ENCODE measurements around the gene QKI. TPM values are rescaled to one million over a fixed set of nuclear protein-coding genes. Genes with fewer than 3 reads are reported as not detected.

The QKI gene
- total and polyA plus RNA-seq, 2 donors (not counting 3 experiments of a cell fraction or from before 2014, with no cell fraction given): 178 to 232 TPM

GRCh38 chr6:163401039-163401885 is 13.3 kb upstream of the QKI start:
- Histone ChIP-seq H3K9me1 (replicated peaks; ENCODE audit: control insufficient read depth, extremely low read depth, insufficient read depth, low read length) (no peaks in the 10 kb centered on the region), H3K36me3 (ENCODE audit: control insufficient read depth in 2 of 2, extremely low read depth in 1 of 2, insufficient read depth in 2 of 2, low read length in 2 of 2) (no peaks in the 10 kb centered on the region), H3K4me1 (ENCODE audit: control insufficient read depth, extremely low read depth, insufficient read depth, low read length) (peaks cover 25% of the 10 kb centered on the region), H3K27me3 (ENCODE audit: control insufficient read depth in 2 of 2, insufficient read depth in 2 of 2, low read length in 2 of 2) (no peaks in the 10 kb centered on the region), H4K20me1 (replicated peaks; ENCODE audit: control insufficient read depth, extremely low read depth, insufficient read depth, low read length) (no peaks in the 10 kb centered on the region), H3K27ac (ENCODE audit: insufficient read depth, low read depth, low read length) (no peak overlapping the region), H3K9me3 (replicated peaks; ENCODE audit: control insufficient read depth, insufficient read depth, low read length) (no peaks in the 10 kb centered on the region), H3K4me3 (replicated peaks in 1 of 3; ENCODE audit: insufficient read depth in 1 of 3, low read depth in 1 of 3, low read length in 3 of 3) (no peak overlapping the region), H3K4me2 (ENCODE audit: insufficient read depth, low read length) (no peak overlapping the region), H3K79me2 (ENCODE audit: control insufficient read depth, insufficient read depth, low read length) (no peaks in the 10 kb centered on the region), H2AFZ (ENCODE audit: low read depth, low read length) (no peak overlapping the region), H3K9ac (replicated peaks; ENCODE audit: extremely low read depth, insufficient read depth, low read length) (no peak overlapping the region)
- ChIA-PET POLR2A (no interaction called here), CTCF (interaction anchor here (0.6 to 1.1 kb wide), 3 partner anchors 11 to 46 kb away, joined by 3 read pairs; no protein-coding TSS in a partner anchor)
- intact Hi-C loops (cut with micrococcal nuclease): no loop called here
- DNase-seq (ENCODE audit: low read depth, low spot score): no peak
- dilution Hi-C loops (cut with MboI; ENCODE audit: extremely low pct_ligation_motif_present, low sequenced_read_pairs): no loop called here
- TF ChIP-seq MAX (IDR thresholded peaks at IDR 0.05; ENCODE audit: insufficient read depth, insufficient read length) (no peak), CTCF (IDR thresholded peaks at IDR 0.05; ENCODE audit: extremely low read depth in 1 of 2, insufficient read depth in 1 of 2, low read depth in 1 of 2, low read length in 2 of 2) (no peak), MYC (IDR thresholded peaks at IDR 0.05; ENCODE audit: low read depth, low read length) (no peak)
- no TSS peak for BruUV-seq (replicated peaks)
- FAIRE-seq: no peak

GRCh38 chr6:163402616-163403015 is 11.9 kb upstream of the QKI start:
- H3K4me2 ChIP-seq (ENCODE audit: insufficient read depth, low read length): no peak overlapping the region
- H3K4me3 ChIP-seq (replicated peaks in 1 of 3; ENCODE audit: insufficient read depth in 1 of 3, low read depth in 1 of 3, low read length in 3 of 3): no peak overlapping the region
- TF ChIP-seq MYC (IDR thresholded peaks at IDR 0.05; ENCODE audit: low read depth, low read length) (no peak), POLR2AphosphoS5 (IDR thresholded peaks at IDR 0.05; ENCODE audit: insufficient read depth, low read depth, low read length) (no peak), POLR2A (IDR thresholded peaks at IDR 0.05; ENCODE audit: low read depth, low read length) (no peak), EZH2 (IDR thresholded peaks at IDR 0.05; ENCODE audit: borderline replicate concordance, low read depth, low read length, severe bottlenecking) (no peak), GATA2 (IDR thresholded peaks at IDR 0.05; ENCODE audit: insufficient read depth, insufficient read length, low read depth, low read length) (no peak), CTCF (IDR thresholded peaks at IDR 0.05; ENCODE audit: extremely low read depth in 1 of 2, insufficient read depth in 1 of 2, low read depth in 1 of 2, low read length in 2 of 2) (no peak), MAX (IDR thresholded peaks at IDR 0.05; ENCODE audit: insufficient read depth, insufficient read length) (no peak), JUN (IDR thresholded peaks at IDR 0.05; ENCODE audit: borderline replicate concordance, insufficient read depth, insufficient read length, low read depth) (no peak), FOS (IDR thresholded peaks at IDR 0.05; ENCODE audit: borderline replicate concordance, insufficient read depth, low read length) (no peak)
- H3K9me3 ChIP-seq (replicated peaks; ENCODE audit: control insufficient read depth, insufficient read depth, low read length): no peaks in the 10 kb centered on the region
- BruUV-seq (replicated peaks): no TSS peak
- no peak overlapping the region for H3K27ac ChIP-seq (ENCODE audit: insufficient read depth, low read depth, low read length)
- no peak for FAIRE-seq
- H3K36me3 ChIP-seq (ENCODE audit: control insufficient read depth in 2 of 2, extremely low read depth in 1 of 2, insufficient read depth in 2 of 2, low read length in 2 of 2): no peaks in the 10 kb centered on the region
- no peaks in the 10 kb centered on the region for H3K27me3 ChIP-seq (ENCODE audit: control insufficient read depth in 2 of 2, insufficient read depth in 2 of 2, low read length in 2 of 2)
- H3K79me2 ChIP-seq (ENCODE audit: control insufficient read depth, insufficient read depth, low read length): no peaks in the 10 kb centered on the region
- intact Hi-C loops (cut with micrococcal nuclease): no loop called here
- ChIA-PET POLR2A (no interaction called here), CTCF (interaction anchor here (1.0 to 1.1 kb wide), 2 partner anchors 10 kb away, joined by 3 read pairs; no protein-coding TSS in a partner anchor)
- no peak overlapping the region for H3K9ac ChIP-seq (replicated peaks; ENCODE audit: extremely low read depth, insufficient read depth, low read length)
- peaks cover 20% of the 10 kb centered on the region for H3K4me1 ChIP-seq (ENCODE audit: control insufficient read depth, extremely low read depth, insufficient read depth, low read length)
- H2AFZ ChIP-seq (ENCODE audit: low read depth, low read length): no peak overlapping the region
- H3K9me1 ChIP-seq (replicated peaks; ENCODE audit: control insufficient read depth, extremely low read depth, insufficient read depth, low read length): no peaks in the 10 kb centered on the region
- no peaks in the 10 kb centered on the region for H4K20me1 ChIP-seq (replicated peaks; ENCODE audit: control insufficient read depth, extremely low read depth, insufficient read depth, low read length)
- DNase-seq (ENCODE audit: low read depth, low spot score): no peak
- dilution Hi-C loops (cut with MboI; ENCODE audit: extremely low pct_ligation_motif_present, low sequenced_read_pairs): no loop called here

All from endothelial cell of umbilical vein (primary cell).